ENCODE data around the gene TUBGCP5. TPM values are rescaled to one million over a fixed set of nuclear protein-coding genes. Genes with fewer than 3 reads are reported as not detected.

The TUBGCP5 gene
- polyA plus RNA-seq, 1 donor from 2014 or later: 23.3 TPM

DNA sequence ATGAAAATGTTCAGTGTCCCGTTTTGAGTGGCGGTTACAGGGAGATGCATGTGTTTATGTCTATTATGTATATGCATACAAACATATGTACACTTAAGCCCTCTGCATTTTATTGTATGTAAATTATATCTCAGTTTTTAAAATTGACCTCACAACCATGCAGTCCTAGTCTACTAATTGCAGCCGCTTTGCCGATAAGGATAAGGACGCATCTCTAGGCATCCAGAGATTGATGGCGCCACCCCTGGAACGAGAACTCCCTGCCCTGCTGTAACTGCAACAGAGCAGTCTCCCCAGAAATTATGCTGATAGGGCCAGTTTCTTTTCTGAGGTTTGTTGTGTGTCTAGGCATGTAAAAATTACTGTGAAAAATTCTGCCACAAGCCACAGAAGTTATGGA lies 40.4 kb upstream of the TUBGCP5 start:
- Histone ChIP-seq H3K27me3 (ENCODE audit: insufficient read depth, low read depth, low read length) (no peaks in the 10 kb centered on the region), H3K4me3 (ENCODE audit: low read length) (no peak overlapping the region), H3K27ac (ENCODE audit: low read length) (no peak overlapping the region), H4K20me1 (ENCODE audit: insufficient read depth) (no peaks in the 10 kb centered on the region), H3K79me2 (replicated peaks; ENCODE audit: insufficient read depth, low read length) (no peaks in the 10 kb centered on the region), H3K9ac (ENCODE audit: low read length) (no peak overlapping the region), H3K9me3 (ENCODE audit: low read length) (no peaks in the 10 kb centered on the region), H3K9me2 (ENCODE audit: insufficient read depth, low read length) (no peaks in the 10 kb centered on the region), H3K4me2 (ENCODE audit: low read length) (no peak overlapping the region), H3K36me3 (ENCODE audit: insufficient read depth, low read length) (no peaks in the 10 kb centered on the region), H2AFZ (ENCODE audit: low read depth, low read length) (no peak overlapping the region), H3F3A (ENCODE audit: insufficient read depth, low read length, poor library complexity, severe bottlenecking) (no peaks in the 10 kb centered on the region)
- TF ChIP-seq MXI1 (conservative IDR thresholded peaks at IDR 0.05; ENCODE audit: poor library complexity, severe bottlenecking) (no peak), RAD21 (conservative IDR thresholded peaks at IDR 0.05) (no peak), EP300 (conservative IDR thresholded peaks at IDR 0.05; ENCODE audit: poor library complexity, severe bottlenecking) (no peak), POLR2AphosphoS5 (IDR thresholded peaks at IDR 0.05) (no peak)

DNA sequence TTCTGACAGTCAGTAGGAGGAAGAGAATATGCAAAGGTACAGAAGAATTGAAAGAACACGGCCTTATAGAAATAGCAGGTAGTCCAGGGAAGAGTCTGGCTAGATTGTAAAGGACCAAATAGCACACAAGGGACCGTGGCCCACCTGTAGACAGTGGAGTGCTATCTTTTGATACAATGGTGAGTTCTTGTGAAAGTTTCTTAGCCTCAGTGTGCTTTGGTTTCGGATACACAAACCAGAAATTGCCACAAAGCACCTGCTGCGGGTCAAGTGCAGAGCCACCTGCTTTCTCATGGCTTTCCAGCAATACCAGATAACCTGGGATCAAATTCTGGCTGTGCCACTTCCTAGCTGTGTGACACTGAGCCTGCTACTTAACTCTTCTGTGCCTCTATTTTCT lies 36.6 kb upstream of the TUBGCP5 start:
- Histone ChIP-seq H3K27me3 (ENCODE audit: insufficient read depth, low read depth, low read length) (no peaks in the 10 kb centered on the region), H3K4me3 (ENCODE audit: low read length) (no peak overlapping the region), H4K20me1 (ENCODE audit: insufficient read depth) (no peaks in the 10 kb centered on the region), H3K4me2 (ENCODE audit: low read length) (no peak overlapping the region), H3F3A (ENCODE audit: insufficient read depth, low read length, poor library complexity, severe bottlenecking) (no peaks in the 10 kb centered on the region), H3K9me2 (ENCODE audit: insufficient read depth, low read length) (no peaks in the 10 kb centered on the region), H2AFZ (ENCODE audit: low read depth, low read length) (no peak overlapping the region), H3K36me3 (ENCODE audit: insufficient read depth, low read length) (no peaks in the 10 kb centered on the region), H3K9ac (ENCODE audit: low read length) (no peak overlapping the region), H3K27ac (ENCODE audit: low read length) (no peak overlapping the region), H3K9me3 (ENCODE audit: low read length) (no peaks in the 10 kb centered on the region), H3K79me2 (replicated peaks; ENCODE audit: insufficient read depth, low read length) (no peaks in the 10 kb centered on the region)
- TF ChIP-seq TAF1 (IDR thresholded peaks at IDR 0.05; ENCODE audit: low read depth): no peak
- TF ChIP-seq MXI1 (conservative IDR thresholded peaks at IDR 0.05; ENCODE audit: poor library complexity, severe bottlenecking): no peak
- TF ChIP-seq, protein P1, sequence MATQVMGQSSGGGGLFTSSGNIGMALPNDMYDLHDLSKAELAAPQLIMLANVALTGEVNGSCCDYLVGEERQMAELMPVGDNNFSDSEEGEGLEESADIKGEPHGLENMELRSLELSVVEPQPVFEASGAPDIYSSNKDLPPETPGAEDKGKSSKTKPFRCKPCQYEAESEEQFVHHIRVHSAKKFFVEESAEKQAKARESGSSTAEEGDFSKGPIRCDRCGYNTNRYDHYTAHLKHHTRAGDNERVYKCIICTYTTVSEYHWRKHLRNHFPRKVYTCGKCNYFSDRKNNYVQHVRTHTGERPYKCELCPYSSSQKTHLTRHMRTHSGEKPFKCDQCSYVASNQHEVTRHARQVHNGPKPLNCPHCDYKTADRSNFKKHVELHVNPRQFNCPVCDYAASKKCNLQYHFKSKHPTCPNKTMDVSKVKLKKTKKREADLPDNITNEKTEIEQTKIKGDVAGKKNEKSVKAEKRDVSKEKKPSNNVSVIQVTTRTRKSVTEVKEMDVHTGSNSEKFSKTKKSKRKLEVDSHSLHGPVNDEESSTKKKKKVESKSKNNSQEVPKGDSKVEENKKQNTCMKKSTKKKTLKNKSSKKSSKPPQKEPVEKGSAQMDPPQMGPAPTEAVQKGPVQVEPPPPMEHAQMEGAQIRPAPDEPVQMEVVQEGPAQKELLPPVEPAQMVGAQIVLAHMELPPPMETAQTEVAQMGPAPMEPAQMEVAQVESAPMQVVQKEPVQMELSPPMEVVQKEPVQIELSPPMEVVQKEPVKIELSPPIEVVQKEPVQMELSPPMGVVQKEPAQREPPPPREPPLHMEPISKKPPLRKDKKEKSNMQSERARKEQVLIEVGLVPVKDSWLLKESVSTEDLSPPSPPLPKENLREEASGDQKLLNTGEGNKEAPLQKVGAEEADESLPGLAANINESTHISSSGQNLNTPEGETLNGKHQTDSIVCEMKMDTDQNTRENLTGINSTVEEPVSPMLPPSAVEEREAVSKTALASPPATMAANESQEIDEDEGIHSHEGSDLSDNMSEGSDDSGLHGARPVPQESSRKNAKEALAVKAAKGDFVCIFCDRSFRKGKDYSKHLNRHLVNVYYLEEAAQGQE (IDR thresholded peaks at IDR 0.05; ENCODE audit: borderline replicate concordance): no peak
- TF ChIP-seq EP300 (conservative IDR thresholded peaks at IDR 0.05; ENCODE audit: poor library complexity, severe bottlenecking): no peak
- TF ChIP-seq EZH2 (IDR thresholded peaks at IDR 0.05; ENCODE audit: borderline replicate concordance, insufficient read depth, low read length, poor library complexity, severe bottlenecking): no peak
- no peak for TF ChIP-seq POLR2AphosphoS5 (IDR thresholded peaks at IDR 0.05)

DNA sequence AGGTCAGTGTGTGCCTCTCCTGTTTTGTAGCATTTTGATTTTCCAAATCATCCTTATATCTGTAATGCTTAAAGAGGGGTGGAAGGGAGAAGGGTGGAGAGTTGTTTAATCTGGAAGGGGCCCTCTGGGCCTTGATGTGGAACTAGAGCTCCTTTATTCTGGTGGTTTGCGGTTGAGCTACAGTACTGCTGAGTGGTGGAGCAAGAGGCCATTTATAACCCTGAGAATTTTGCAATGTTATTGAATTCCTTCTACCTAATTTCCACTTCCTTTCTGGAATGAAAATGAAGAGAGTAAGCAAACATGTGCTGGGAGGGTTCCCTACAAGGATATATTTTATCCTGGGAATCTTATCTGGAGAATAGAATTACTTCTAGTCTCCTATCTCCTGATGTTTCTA lies 35.3 kb upstream of the TUBGCP5 start:
- Histone ChIP-seq H3K36me3 (ENCODE audit: insufficient read depth, low read length) (no peaks in the 10 kb centered on the region), H3K27ac (ENCODE audit: low read length) (peak overlapping the region; percentile 28), H3K9me3 (ENCODE audit: low read length) (no peaks in the 10 kb centered on the region), H3F3A (ENCODE audit: insufficient read depth, low read length, poor library complexity, severe bottlenecking) (no peaks in the 10 kb centered on the region), H3K4me2 (ENCODE audit: low read length) (no peak overlapping the region), H3K9me2 (ENCODE audit: insufficient read depth, low read length) (no peaks in the 10 kb centered on the region), H3K9ac (ENCODE audit: low read length) (no peak overlapping the region), H4K20me1 (ENCODE audit: insufficient read depth) (no peaks in the 10 kb centered on the region), H3K27me3 (ENCODE audit: insufficient read depth, low read depth, low read length) (no peaks in the 10 kb centered on the region), H3K4me3 (ENCODE audit: low read length) (no peak overlapping the region), H2AFZ (ENCODE audit: low read depth, low read length) (no peak overlapping the region), H3K79me2 (replicated peaks; ENCODE audit: insufficient read depth, low read length) (no peaks in the 10 kb centered on the region)
- TF ChIP-seq POLR2AphosphoS5 (IDR thresholded peaks at IDR 0.05): no peak
- TF ChIP-seq EZH2 (IDR thresholded peaks at IDR 0.05; ENCODE audit: borderline replicate concordance, insufficient read depth, low read length, poor library complexity, severe bottlenecking): no peak
- TF ChIP-seq SMC3 (conservative IDR thresholded peaks at IDR 0.05; ENCODE audit: poor library complexity): no peak
- no peak for TF ChIP-seq MXI1 (conservative IDR thresholded peaks at IDR 0.05; ENCODE audit: poor library complexity, severe bottlenecking)
- TF ChIP-seq TAF1 (IDR thresholded peaks at IDR 0.05; ENCODE audit: low read depth): no peak
- TF ChIP-seq, protein P1 (IDR thresholded peaks at IDR 0.05; ENCODE audit: borderline replicate concordance): no peak
- TF ChIP-seq, protein P2, sequence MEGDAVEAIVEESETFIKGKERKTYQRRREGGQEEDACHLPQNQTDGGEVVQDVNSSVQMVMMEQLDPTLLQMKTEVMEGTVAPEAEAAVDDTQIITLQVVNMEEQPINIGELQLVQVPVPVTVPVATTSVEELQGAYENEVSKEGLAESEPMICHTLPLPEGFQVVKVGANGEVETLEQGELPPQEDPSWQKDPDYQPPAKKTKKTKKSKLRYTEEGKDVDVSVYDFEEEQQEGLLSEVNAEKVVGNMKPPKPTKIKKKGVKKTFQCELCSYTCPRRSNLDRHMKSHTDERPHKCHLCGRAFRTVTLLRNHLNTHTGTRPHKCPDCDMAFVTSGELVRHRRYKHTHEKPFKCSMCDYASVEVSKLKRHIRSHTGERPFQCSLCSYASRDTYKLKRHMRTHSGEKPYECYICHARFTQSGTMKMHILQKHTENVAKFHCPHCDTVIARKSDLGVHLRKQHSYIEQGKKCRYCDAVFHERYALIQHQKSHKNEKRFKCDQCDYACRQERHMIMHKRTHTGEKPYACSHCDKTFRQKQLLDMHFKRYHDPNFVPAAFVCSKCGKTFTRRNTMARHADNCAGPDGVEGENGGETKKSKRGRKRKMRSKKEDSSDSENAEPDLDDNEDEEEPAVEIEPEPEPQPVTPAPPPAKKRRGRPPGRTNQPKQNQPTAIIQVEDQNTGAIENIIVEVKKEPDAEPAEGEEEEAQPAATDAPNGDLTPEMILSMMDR (IDR thresholded peaks at IDR 0.05; ENCODE audit: poor library complexity, severe bottlenecking): no peak
- TF ChIP-seq EP300 (conservative IDR thresholded peaks at IDR 0.05; ENCODE audit: poor library complexity, severe bottlenecking): no peak
- TF ChIP-seq RAD21 (conservative IDR thresholded peaks at IDR 0.05): no peak
